GM19467 (cell line): ENCODE results near the gene OR6P1.

Source experiments
- ATAC-seq: cut with Tn5 transposase; IDR thresholded peaks from one replicate; pipeline ENCODE4 v1.9.1; 2021; ENCODE audit warnings: mild to moderate bottlenecking, moderate library complexity; ENCODE audit not compliant: unreplicated experiment

Gene OR6P1

GRCh38 chr1:158570480-158570879, at the start of gene OR6P1:
Gene OR6P1 (minus strand): TSS chr1:158570580. CDS start chr1:158563604, 6,976 bp downstream.
- no peak for ATAC-seq

- ATAC-seq: no peak
Observed at GRCh38 chr1:158613764-158614163, 43.4 kb upstream of the OR6P1 start.

- ATAC-seq: no peak
Observed at GRCh38 chr1:158611916-158612315, 41.5 kb upstream of the OR6P1 start.

- ATAC-seq: no peak
Observed at GRCh38 chr1:158607296-158607695, 36.9 kb upstream of the OR6P1 start.

GRCh38 chr1:158604968-158605367, 34.6 kb upstream of the OR6P1 start, which contains the start of gene OR10Z1:
Gene OR10Z1 (plus strand): TSS chr1:158605268. CDS start chr1:158606439, 1,171 bp downstream.
- ATAC-seq: no peak

- ATAC-seq: no peak
Observed at GRCh38 chr1:158600735-158601134, 30.4 kb upstream of the OR6P1 start.

GRCh38 chr1:158586942-158587341, 16.6 kb upstream of the OR6P1 start:
- no peak for ATAC-seq

- no peak for ATAC-seq
Observed at GRCh38 chr1:158583962-158584361, 13.6 kb upstream of the OR6P1 start.

- ATAC-seq: no peak
Observed at GRCh38 chr1:158579733-158580132, 9.4 kb upstream of the OR6P1 start, which contains the start of gene OR10X1. Gene OR10X1 (minus strand): TSS chr1:158579899. CDS start chr1:158579899, 0 bp downstream.

- no peak for ATAC-seq
Observed at GRCh38 chr1:158577561-158577960, 7.2 kb upstream of the OR6P1 start.

- no peak for ATAC-seq
Observed at GRCh38 chr1:158572226-158572625, 1.8 kb upstream of the OR6P1 start.

- no peak for ATAC-seq
Observed at GRCh38 chr1:158564608-158565007, 5.8 kb downstream of the OR6P1 start.

GRCh38 chr1:158563853-158564252, 6.5 kb downstream of the OR6P1 start:
- ATAC-seq: no peak

- no peak for ATAC-seq
Observed at GRCh38 chr1:158559696-158560095, 10.7 kb downstream of the OR6P1 start.

- no peak for ATAC-seq
Observed at GRCh38 chr1:158554352-158554751, 16.0 kb downstream of the OR6P1 start, which contains the start of gene OR6Y1. Gene OR6Y1 (minus strand): TSS chr1:158554405. CDS start chr1:158548105, 6,300 bp downstream.

GRCh38 chr1:158552296-158552695, 18.1 kb downstream of the OR6P1 start:
- ATAC-seq: no peak

- ATAC-seq: no peak
Observed at GRCh38 chr1:158547533-158547932, 22.8 kb downstream of the OR6P1 start.

GRCh38 chr1:158537609-158538008, 32.8 kb downstream of the OR6P1 start:
- ATAC-seq: no peak

- no peak for ATAC-seq
Observed at GRCh38 chr1:158534496-158534895, 35.9 kb downstream of the OR6P1 start.

GRCh38 chr1:158527190-158527815, 43.1 kb downstream of the OR6P1 start:
- no peak for ATAC-seq

- ATAC-seq: no peak
Observed at GRCh38 chr1:158521666-158522058, 48.7 kb downstream of the OR6P1 start.

- ATAC-seq: no peak
Observed at GRCh38 chr1:158520955-158521665, 49.3 kb downstream of the OR6P1 start.
